Measurements from ENCODE around the gene NUTF2.
"Not testable (repeated sequence)": the region's sequence is repeated elsewhere in the genome, so short reads cannot be mapped to it uniquely, and the experiment has no call there.

NUTF2 gene

GRCh38 chr16:67902831-67903230 is 56.1 kb downstream of the NUTF2 start:
- TF ChIP-seq CTCF (conservative IDR thresholded peaks at IDR 0.05) (no peak), ZFX (IDR thresholded peaks at IDR 0.05) (no peak)
- no peak overlapping the region for H3K27ac ChIP-seq

DNA sequence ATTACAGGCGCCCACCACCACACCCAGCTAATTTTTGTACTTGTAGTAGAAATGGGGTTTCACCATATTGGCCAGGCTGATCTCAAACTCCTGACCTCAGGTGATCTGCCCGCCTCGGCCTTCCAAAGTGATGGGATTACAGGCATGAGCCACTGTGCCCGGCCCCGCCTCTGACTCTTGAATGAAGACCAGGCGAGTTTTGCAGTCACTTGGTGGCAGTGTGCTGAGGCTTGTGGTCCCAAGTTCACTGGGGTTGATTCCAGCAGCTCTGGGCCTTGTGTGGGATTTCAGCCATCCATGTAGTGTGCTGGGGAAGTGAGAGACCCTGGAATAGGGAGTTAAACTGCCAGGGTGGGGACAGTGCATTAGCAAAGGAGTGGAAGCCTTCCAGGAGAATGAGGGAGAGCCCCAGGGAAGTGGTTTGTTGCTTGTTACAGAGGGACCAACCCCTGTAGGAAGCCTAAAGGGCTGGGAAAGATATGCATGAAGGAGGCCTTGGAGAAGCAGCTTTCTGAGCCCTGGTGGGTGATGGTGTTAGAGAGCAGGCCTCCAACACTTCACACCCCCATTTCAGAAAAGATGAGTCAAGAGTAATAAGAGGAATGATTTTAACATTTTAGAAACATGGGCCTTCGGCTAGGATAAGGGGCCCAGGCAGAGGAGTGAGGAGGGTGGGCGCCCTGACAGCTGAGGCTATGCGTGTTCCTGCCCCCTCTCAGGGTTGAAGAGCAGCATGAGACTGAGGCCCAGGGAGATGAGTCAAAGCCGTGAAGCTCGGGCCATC is 60.9 kb downstream of the NUTF2 start:
- no peak for TF ChIP-seq CTCF (conservative IDR thresholded peaks at IDR 0.05)
- TF ChIP-seq ZFX (IDR thresholded peaks at IDR 0.05): no peak
- H3K27ac ChIP-seq: no peak overlapping the region

DNA sequence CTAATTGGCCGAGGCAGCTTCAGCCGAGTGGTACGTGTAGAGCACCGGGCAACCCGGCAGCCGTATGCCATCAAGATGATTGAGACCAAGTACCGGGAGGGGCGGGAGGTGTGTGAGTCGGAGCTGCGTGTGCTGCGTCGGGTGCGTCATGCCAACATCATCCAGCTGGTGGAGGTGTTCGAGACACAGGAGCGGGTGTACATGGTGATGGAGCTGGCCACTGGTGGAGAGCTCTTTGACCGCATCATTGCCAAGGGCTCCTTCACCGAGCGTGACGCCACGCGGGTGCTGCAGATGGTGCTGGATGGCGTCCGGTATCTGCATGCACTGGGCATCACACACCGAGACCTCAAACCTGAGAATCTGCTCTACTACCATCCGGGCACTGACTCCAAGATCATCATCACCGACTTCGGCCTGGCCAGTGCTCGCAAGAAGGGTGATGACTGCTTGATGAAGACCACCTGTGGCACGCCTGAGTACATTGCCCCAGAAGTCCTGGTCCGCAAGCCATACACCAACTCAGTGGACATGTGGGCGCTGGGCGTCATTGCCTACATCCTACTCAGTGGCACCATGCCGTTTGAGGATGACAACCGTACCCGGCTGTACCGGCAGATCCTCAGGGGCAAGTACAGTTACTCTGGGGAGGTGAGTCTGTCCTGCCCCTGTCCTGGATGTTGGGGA is 62.5 kb downstream of the NUTF2 start:
- TF ChIP-seq CTCF (conservative IDR thresholded peaks at IDR 0.05) (no peak), ZFX (IDR thresholded peaks at IDR 0.05) (no peak)
- no peak overlapping the region for H3K27ac ChIP-seq

- TF ChIP-seq ZFX (IDR thresholded peaks at IDR 0.05) (no peak), CTCF (conservative IDR thresholded peaks at IDR 0.05) (no peak)
- no peak overlapping the region for H3K27ac ChIP-seq
Measured at GRCh38 chr16:67910158-67910557, 63.4 kb downstream of the NUTF2 start.

DNA sequence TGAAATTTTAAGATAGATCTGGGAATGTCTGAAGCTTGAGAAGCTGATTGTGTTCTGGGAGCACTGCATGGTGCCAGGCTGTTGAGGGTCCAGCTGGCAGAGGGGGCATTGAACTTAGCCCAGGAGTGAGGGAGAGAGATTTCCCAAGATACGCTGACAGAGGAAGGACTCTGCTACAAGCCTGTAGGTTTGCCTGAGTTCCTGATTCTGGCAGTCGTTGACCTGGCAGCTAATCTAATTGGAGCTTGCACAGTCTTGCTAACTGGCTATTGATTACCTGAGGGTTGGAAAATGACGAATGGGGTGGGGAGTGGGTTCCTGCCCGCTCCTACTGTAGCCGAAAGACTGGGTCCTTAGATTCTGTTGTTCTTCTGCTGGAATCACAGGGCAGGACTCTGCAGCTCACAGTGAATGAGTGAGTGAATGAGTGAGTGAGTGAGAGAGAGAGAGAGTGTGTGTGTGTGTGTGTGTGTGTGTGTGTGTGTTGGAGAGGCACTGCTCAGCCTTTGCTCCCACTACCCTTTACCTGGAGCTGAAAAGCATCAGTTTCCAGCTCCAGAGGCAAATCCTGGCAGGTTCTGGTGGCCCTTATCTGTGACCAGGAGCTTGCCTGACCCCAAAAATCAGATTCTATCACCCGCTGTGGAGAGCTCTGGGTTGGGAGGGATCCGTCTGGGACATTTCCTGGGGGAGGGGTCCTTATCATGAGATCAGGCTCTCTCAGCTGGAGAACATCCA is 68.2 kb downstream of the NUTF2 start:
- TF ChIP-seq ZFX (IDR thresholded peaks at IDR 0.05): no peak
- no peak for TF ChIP-seq CTCF (conservative IDR thresholded peaks at IDR 0.05)
- H3K27ac ChIP-seq: no peak overlapping the region

DNA sequence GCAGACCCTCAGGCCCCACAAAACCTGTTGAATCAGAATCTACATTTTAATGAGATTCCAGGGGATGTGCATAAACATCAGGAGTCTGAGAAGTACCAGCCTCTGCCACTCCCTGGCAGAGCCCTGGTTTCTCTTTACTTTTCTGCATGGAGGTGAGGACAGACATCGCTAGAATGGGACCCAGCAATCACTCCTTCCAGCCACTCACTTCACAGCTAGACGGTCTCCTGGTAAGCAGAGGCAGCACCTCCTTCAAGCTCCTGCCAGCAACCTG is 68.7 kb downstream of the NUTF2 start:
- not testable (repeated sequence) for H3K27ac ChIP-seq

DNA sequence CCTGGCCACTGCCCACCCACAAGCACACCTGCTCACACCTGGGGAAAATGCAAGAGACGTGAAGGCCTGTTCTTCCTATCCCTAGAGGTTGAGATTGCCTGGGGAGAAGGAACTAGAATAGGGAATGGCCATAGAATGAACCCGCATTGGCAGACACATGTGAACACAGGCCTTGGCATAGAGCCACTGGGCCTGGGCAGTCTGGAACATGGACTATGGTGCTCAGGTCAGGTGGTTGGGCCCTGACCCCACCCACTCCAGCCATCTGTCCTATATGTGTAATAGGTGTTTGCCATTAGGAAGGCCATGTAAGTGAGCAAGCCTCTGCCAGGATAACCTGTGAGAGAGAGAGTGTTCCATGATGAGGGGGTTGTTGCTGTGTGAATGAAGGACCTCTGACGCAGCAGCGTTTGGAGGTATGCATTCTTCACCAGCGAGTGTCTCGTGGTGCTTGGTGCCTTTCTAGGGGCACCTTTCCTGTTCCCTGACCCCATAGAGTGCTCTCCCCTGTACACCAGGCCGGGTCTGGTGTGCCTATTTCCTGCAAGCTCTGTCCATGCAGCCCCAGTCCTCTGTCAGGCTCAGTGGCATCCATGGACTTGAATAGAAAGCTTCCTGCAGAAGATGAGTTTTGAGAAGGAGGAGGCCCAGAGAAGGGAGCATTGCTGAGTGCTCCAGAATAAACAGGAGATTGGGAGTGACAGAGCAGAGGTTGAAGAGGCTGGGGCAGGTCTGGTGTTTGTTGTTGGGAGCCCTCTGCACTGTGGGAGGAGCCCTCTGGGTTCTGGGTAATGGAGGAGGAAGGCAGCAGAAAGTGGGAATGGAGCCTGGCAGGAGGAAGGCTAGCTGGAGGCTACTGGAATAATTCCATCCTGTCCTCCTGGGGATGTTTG is 69.3 kb downstream of the NUTF2 start:
- H3K27ac ChIP-seq: no peak overlapping the region
- TF ChIP-seq CTCF (conservative IDR thresholded peaks at IDR 0.05): no peak
- TF ChIP-seq ZFX (IDR thresholded peaks at IDR 0.05): no peak
